ENCODE results near the gene MIA. TPM values are rescaled to one million over a fixed set of nuclear protein-coding genes. Genes with fewer than 3 reads are reported as not detected.

The MIA gene
- total and polyA plus RNA-seq, 2 of the 4 experiments (the other 2 are of a cell fraction) = 0.44 TPM; not detected in 1

DNA sequence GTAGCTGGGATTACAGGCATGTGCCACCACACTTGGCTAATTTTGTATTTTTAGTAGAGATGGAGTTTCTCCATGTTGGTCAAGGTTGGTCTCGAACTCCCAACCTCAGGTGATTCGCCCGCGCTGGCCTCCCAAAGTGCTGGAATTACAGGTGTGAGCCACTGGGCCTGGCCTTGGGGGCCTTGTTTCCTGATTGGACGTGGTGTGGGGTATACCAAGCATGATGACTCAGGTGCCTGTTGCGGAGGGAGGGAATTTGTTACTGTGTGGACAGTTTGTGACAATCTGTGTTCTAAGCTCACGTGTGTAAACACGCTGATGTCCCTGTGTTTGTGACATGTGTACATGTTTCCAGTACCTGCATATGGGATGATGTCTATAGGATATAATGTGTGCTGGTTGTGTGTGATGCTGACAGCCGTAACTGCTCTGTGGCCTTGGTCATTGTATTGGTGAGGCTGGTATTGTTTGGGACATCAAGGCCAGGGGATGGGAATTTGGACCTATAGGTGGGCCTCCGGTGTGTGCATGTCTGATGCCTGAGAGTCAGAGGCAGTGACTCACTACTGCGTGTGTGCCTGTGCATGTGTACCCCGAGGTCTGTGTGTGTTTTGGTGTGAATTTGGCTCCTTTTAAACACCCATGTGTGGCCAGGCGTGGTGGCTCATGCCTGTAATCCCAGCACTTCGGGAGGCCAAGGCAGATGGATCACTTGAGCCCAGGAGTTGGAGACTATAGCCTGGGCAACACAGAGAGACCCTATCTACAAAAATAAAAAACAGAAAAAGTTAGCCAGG is 22.0 kb downstream of the MIA start:
- H2BK120ac ChIP-seq (ENCODE audit: low read depth, low read length) = 0 out of 2 replicates have a peak overlapping the region, but pooled peaks have one; percentile 23
- peaks cover 21% of the 10 kb centered on the region for H3K4me1 ChIP-seq (ENCODE audit: control insufficient read depth, insufficient read depth, low read length)
- peaks cover 27% of the 10 kb centered on the region for H4K20me1 ChIP-seq (ENCODE audit: insufficient read depth, low read length)
- H2AK5ac ChIP-seq (ENCODE audit: low read depth, low read length) = peak overlapping the region; percentile 50; the same call in 1 of the 2 replicates
- no peak overlapping the region for H3K4me3 ChIP-seq (ENCODE audit: insufficient read depth, low read depth, low read length)
- no peak overlapping the region for H3K18ac ChIP-seq (ENCODE audit: low read depth, low read length)
- H3K9ac ChIP-seq (ENCODE audit: low read depth, low read length) = no peak overlapping the region
- H3K27me3 ChIP-seq (ENCODE audit: control insufficient read depth, insufficient read depth, low read length) = no peaks in the 10 kb centered on the region
- H2AFZ ChIP-seq (replicated peaks; ENCODE audit: low read length, poor library complexity) = no peak overlapping the region
- H3K23ac ChIP-seq (ENCODE audit: low read depth, low read length) = peak overlapping the region; percentile 68; the same call in 1 of the 2 replicates
- H3K27ac ChIP-seq (ENCODE audit: insufficient read depth, low read length) = no peak overlapping the region; the same call in 1 of the 2 replicates
- peaks cover 17% of the 10 kb centered on the region for H3K9me1 ChIP-seq (ENCODE audit: insufficient read depth, low read length)
- no peak overlapping the region for H2BK20ac ChIP-seq (ENCODE audit: low read depth, low read length)
- dilution Hi-C loops (cut with HindIII; ENCODE audit: low sequenced_read_pairs, unreplicated experiment) (no loop called here), in situ Hi-C loops (cut with MboI; ENCODE audit: low sequenced_read_pairs) (no loop called here), intact Hi-C loops (cut with micrococcal nuclease) (loop anchor here (5.0 kb wide), 2 partner anchors 45 to 80 kb away; partner anchors contain the start of genes ACTMAP, COQ8B, ITPKC and SNRPA)
- peak overlapping the region; percentile 67; the same call in 1 of the 2 replicates for H3K14ac ChIP-seq (replicated peaks; ENCODE audit: low read depth, low read length)
- no peak overlapping the region for H2BK15ac ChIP-seq (ENCODE audit: low read depth, low read length)
- ATAC-seq (ENCODE audit: low read depth) = no peak
- no peak overlapping the region for H3K4me2 ChIP-seq (ENCODE audit: low read depth, low read length)
- ChIA-PET POLR2A (ENCODE audit: unreplicated experiment) (no interaction called here), CTCF (no interaction called here)
- no TSS peak for BruUV-seq (replicated peaks)
- H4K5ac ChIP-seq (ENCODE audit: low read depth, low read length) = no peak overlapping the region
- no peak for DNase-seq
- H2AK9ac ChIP-seq (replicated peaks; ENCODE audit: low read depth, low read length, poor library complexity) = peak overlapping the region; percentile 61
- peaks cover 4 to 35% of the 10 kb centered on the region in 2 experiments; a peak in 3 of 4 replicates for H3K79me1 ChIP-seq (ENCODE audit: low read depth in 1 of 2, low read length in 2 of 2)
- H4K91ac ChIP-seq (ENCODE audit: insufficient read depth, low read depth, low read length) = no peak overlapping the region
- H3K36me3 ChIP-seq (ENCODE audit: control insufficient read depth, insufficient read depth, low read length) = peaks cover 18% of the 10 kb centered on the region
- H4K8ac ChIP-seq (ENCODE audit: low read depth in 2 of 2, low read length in 2 of 2) = peak overlapping the region in 1 of 2 experiments; percentile 67; a peak in 2 of 4 replicates
- no peak overlapping the region for H3K56ac ChIP-seq (ENCODE audit: extremely low read depth, insufficient read depth, low read length)
- H2BK5ac ChIP-seq (ENCODE audit: low read depth, low read length, poor library complexity, severe bottlenecking) = no peak overlapping the region
- no peaks in the 10 kb centered on the region for H3K9me3 ChIP-seq (ENCODE audit: control insufficient read depth, insufficient read depth, low read length)
- peak overlapping the region; percentile 61; the same call in 1 of the 2 replicates for H3K4ac ChIP-seq (ENCODE audit: low read depth, low read length)
- 96% methylated on average over 6 of the region's 14 CpGs; no CpG with 5 or more reads in 1 of the 2 experiments for WGBS, 2 experiments (ENCODE audit: extremely low coverage in 2 of 2, insufficient read length in 1 of 2)
- TF ChIP-seq NFE2L2 (IDR thresholded peaks at IDR 0.05; ENCODE audit: low read depth, low read length) = no peak
- TF ChIP-seq CEBPB (IDR thresholded peaks at IDR 0.05; ENCODE audit: low read depth, low read length) = no peak
- TF ChIP-seq CHD1 (IDR thresholded peaks at IDR 0.05; ENCODE audit: low read depth, low read length) = no peak
- TF ChIP-seq RAD21 (IDR thresholded peaks at IDR 0.05; ENCODE audit: low read length) = no peak
- TF ChIP-seq POLR2A (IDR thresholded peaks at IDR 0.05; ENCODE audit: low read depth, low read length) = no peak
- no peak for TF ChIP-seq FOS (IDR thresholded peaks at IDR 0.05; ENCODE audit: low read depth, low read length)
- TF ChIP-seq RFX5 (IDR thresholded peaks at IDR 0.05; ENCODE audit: low read depth, low read length) = no peak
- TF ChIP-seq BHLHE40 (IDR thresholded peaks at IDR 0.05; ENCODE audit: low read depth, low read length) = no peak
- no peak for TF ChIP-seq RCOR1 (IDR thresholded peaks at IDR 0.05; ENCODE audit: insufficient replicate concordance, low read length)
- TF ChIP-seq, protein P1, sequence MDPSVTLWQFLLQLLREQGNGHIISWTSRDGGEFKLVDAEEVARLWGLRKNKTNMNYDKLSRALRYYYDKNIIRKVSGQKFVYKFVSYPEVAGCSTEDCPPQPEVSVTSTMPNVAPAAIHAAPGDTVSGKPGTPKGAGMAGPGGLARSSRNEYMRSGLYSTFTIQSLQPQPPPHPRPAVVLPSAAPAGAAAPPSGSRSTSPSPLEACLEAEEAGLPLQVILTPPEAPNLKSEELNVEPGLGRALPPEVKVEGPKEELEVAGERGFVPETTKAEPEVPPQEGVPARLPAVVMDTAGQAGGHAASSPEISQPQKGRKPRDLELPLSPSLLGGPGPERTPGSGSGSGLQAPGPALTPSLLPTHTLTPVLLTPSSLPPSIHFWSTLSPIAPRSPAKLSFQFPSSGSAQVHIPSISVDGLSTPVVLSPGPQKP (IDR thresholded peaks at IDR 0.05; ENCODE audit: borderline replicate concordance, low read depth, low read length) = no peak
- no peak for TF ChIP-seq MXI1 (IDR thresholded peaks at IDR 0.05; ENCODE audit: borderline replicate concordance, low read depth, low read length)
- no peak for TF ChIP-seq MAZ (IDR thresholded peaks at IDR 0.05; ENCODE audit: borderline replicate concordance, low read depth, low read length)
- TF ChIP-seq, protein P2, sequence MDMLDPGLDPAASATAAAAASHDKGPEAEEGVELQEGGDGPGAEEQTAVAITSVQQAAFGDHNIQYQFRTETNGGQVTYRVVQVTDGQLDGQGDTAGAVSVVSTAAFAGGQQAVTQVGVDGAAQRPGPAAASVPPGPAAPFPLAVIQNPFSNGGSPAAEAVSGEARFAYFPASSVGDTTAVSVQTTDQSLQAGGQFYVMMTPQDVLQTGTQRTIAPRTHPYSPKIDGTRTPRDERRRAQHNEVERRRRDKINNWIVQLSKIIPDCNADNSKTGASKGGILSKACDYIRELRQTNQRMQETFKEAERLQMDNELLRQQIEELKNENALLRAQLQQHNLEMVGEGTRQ (IDR thresholded peaks at IDR 0.05; ENCODE audit: low read depth, low read length) = no peak
- no peak for TF ChIP-seq SMC3 (IDR thresholded peaks at IDR 0.05; ENCODE audit: low read depth, low read length)
- TF ChIP-seq MAFK (IDR thresholded peaks at IDR 0.05; ENCODE audit: low read depth, low read length) = no peak
